H9 (cell line): Measurements from ENCODE around the gene LRRK1. TPM values are rescaled to one million over a fixed set of nuclear protein-coding genes. Genes with fewer than 3 reads are reported as not detected.

ENCODE experiments used
- DNase-seq: peaks from one replicate; pipeline ENCODE4 v3.0.0-alpha.2; 2017
- H2AFZ ChIP-seq: one replicate; pipeline ENCODE4 v1.6.1; 2013; ENCODE audit warnings: mild to moderate bottlenecking, low read length, control low read depth, moderate library complexity
- H2AK5ac ChIP-seq: 2 replicates; pipeline ENCODE4 v1.6.1; 2013; ENCODE audit warnings: low read length, control low read depth, mixed read lengths; ENCODE audit not compliant: insufficient read length
- H2BK120ac ChIP-seq: one replicate; pipeline ENCODE4 v1.6.1; 2013; ENCODE audit warnings: low read depth, mild to moderate bottlenecking, low read length, control low read depth, inconsistent platforms; ENCODE audit not compliant: poor library complexity, severe bottlenecking
- H2BK12ac ChIP-seq: 2 replicates; pipeline ENCODE4 v1.6.1; 2013; ENCODE audit warnings: low read length, control low read depth, mixed read lengths, low read depth; ENCODE audit not compliant: insufficient read length
- H2BK15ac ChIP-seq: 2 replicates; pipeline ENCODE4 v1.6.1; 2013; ENCODE audit warnings: low read depth, low read length, control low read depth
- H2BK20ac ChIP-seq: one replicate; pipeline ENCODE4 v1.6.1; 2013; ENCODE audit warnings: low read depth, mild to moderate bottlenecking, low read length, control low read depth, inconsistent platforms; ENCODE audit not compliant: poor library complexity, severe bottlenecking
- H2BK5ac ChIP-seq: 2 replicates; pipeline ENCODE4 v1.6.1; 2013; ENCODE audit warnings: low read length, control low read depth, mixed read lengths; ENCODE audit not compliant: insufficient read length
- H3K14ac ChIP-seq: 2 replicates; pipeline ENCODE4 v1.6.1; 2013; ENCODE audit warnings: low read length, control low read depth; ENCODE audit not compliant: insufficient read depth
- H3K18ac ChIP-seq: 2 replicates; pipeline ENCODE4 v1.6.1; 2013; ENCODE audit warnings: low read depth, mild to moderate bottlenecking, mixed read lengths, low read length, control low read depth; ENCODE audit not compliant: insufficient read length
- H3K23ac ChIP-seq: 2 replicates; pipeline ENCODE4 v1.6.1; 2013; ENCODE audit warnings: low read length, control low read depth, mixed read lengths, low read depth; ENCODE audit not compliant: insufficient read length
- H3K23me2 ChIP-seq: 2 replicates; pipeline ENCODE4 v1.6.1; 2013; ENCODE audit warnings: low read depth, mild to moderate bottlenecking, mixed read lengths, low read length, control low read depth; ENCODE audit not compliant: insufficient read length, poor library complexity, severe bottlenecking
- H3K27ac ChIP-seq: 2 replicates; pipeline ENCODE4 v1.5.1; 2013; ENCODE audit warnings: low read length, control low read depth, mixed read lengths, low read depth; ENCODE audit not compliant: insufficient read length
- H3K27me3 ChIP-seq: 2 replicates; pipeline ENCODE4 v1.6.1; 2013; ENCODE audit warnings: low read length, control low read depth, inconsistent platforms; ENCODE audit not compliant: insufficient read depth
- H3K4ac ChIP-seq: 2 replicates; pipeline ENCODE4 v1.6.1; 2013; ENCODE audit warnings: low read depth, mild to moderate bottlenecking, control low read depth, inconsistent platforms, low read length, moderate library complexity
- H3K4me1 ChIP-seq: 2 replicates; pipeline ENCODE4 v1.6.1; 2013; ENCODE audit warnings: low read length, control low read depth, inconsistent platforms; ENCODE audit not compliant: insufficient read depth
- H3K4me2 ChIP-seq: 2 replicates; pipeline ENCODE4 v1.6.1; 2013; ENCODE audit warnings: low read length, control low read depth, mixed read lengths; ENCODE audit not compliant: insufficient read length, insufficient read depth
- H3K56ac ChIP-seq: 2 replicates; pipeline ENCODE4 v1.6.1; 2013; ENCODE audit warnings: low read depth, mild to moderate bottlenecking, mixed read lengths, low read length, control low read depth; ENCODE audit not compliant: insufficient read length
- H3K79me1 ChIP-seq: 2 replicates; pipeline ENCODE4 v1.6.1; 2013; ENCODE audit warnings: low read depth, mild to moderate bottlenecking, moderate library complexity, low read length, control low read depth, inconsistent platforms; ENCODE audit not compliant: insufficient read depth, poor library complexity, severe bottlenecking
- H3K79me2 ChIP-seq: 2 replicates; pipeline ENCODE4 v1.6.1; 2013; ENCODE audit warnings: low read length, control low read depth, inconsistent platforms; ENCODE audit not compliant: insufficient read depth
- H3K9ac ChIP-seq: 2 replicates; pipeline ENCODE4 v1.6.1; 2013; ENCODE audit warnings: low read length, control low read depth, mixed read lengths; ENCODE audit not compliant: insufficient read length; ENCODE audit errors: extremely low read depth
- H3K9me3 ChIP-seq: one replicate; pipeline ENCODE4 v1.6.1; 2013; ENCODE audit warnings: low read depth, low read length, inconsistent platforms; ENCODE audit not compliant: control insufficient read depth
- H3T11ph ChIP-seq: one replicate; pipeline ENCODE4 v1.6.1; 2013; ENCODE audit warnings: mild to moderate bottlenecking, low read length, control low read depth, inconsistent platforms
- H4K20me1 ChIP-seq: one replicate; pipeline ENCODE4 v1.6.1; 2013; ENCODE audit not compliant: control insufficient read depth, insufficient read length, insufficient read depth
- H4K5ac ChIP-seq: 2 replicates; pipeline ENCODE4 v1.6.1; 2013; ENCODE audit warnings: low read depth, mild to moderate bottlenecking, mixed read lengths, low read length, control low read depth; ENCODE audit not compliant: insufficient read length
- H4K8ac ChIP-seq: replicated peaks from 2 replicates; pipeline ENCODE4 v1.6.1; 2013; ENCODE audit warnings: low read length, control low read depth, mixed read lengths, low read depth; ENCODE audit not compliant: insufficient read length
- H4K91ac ChIP-seq: 2 replicates; pipeline ENCODE4 v1.6.1; 2013; ENCODE audit warnings: low read depth, mild to moderate bottlenecking, moderate library complexity, mixed read lengths, low read length, control low read depth; ENCODE audit not compliant: insufficient read length
- H3K27ac Mint-ChIP-seq, 3 experiments: 2 replicates in 2 of 3; 3 replicates in 1 of 3; pipeline ENCODE4 v1.8.0; 2020 to 2021; ENCODE audit warnings: mixed read lengths in 3 of 3, mild to moderate bottlenecking in 1 of 3, moderate library complexity in 1 of 3
- H3K27me3 Mint-ChIP-seq: 2 replicates; pipeline ENCODE4 v1.8.0; 2021; ENCODE audit warnings: low read depth, mild to moderate bottlenecking, moderate library complexity, mixed read lengths
- H3K36me3 Mint-ChIP-seq, 3 experiments: 2 replicates in 2 of 3; 3 replicates in 1 of 3; pipeline ENCODE4 v1.8.0; 2020 to 2021; ENCODE audit warnings: low read depth in 3 of 3, mixed read lengths in 3 of 3; ENCODE audit not compliant: insufficient read depth in 1 of 3
- H3K4me1 Mint-ChIP-seq, 2 experiments: 2 replicates each; pipeline ENCODE4 v1.8.0; 2020; ENCODE audit warnings: mixed read lengths in 2 of 2
- H3K4me3 Mint-ChIP-seq, 2 experiments: 2 replicates in 1 of 2; 3 replicates in 1 of 2; pipeline ENCODE4 v1.8.0; 2020 to 2021; ENCODE audit warnings: mild to moderate bottlenecking in 2 of 2, mixed read lengths in 2 of 2, moderate library complexity in 1 of 2
- H3K9me3 Mint-ChIP-seq, 2 experiments: 2 replicates in 1 of 2; 3 replicates in 1 of 2; pipeline ENCODE4 v1.8.0; 2020; ENCODE audit warnings: mild to moderate bottlenecking in 2 of 2, mixed read lengths in 2 of 2, moderate library complexity in 1 of 2
- WGBS: extraction: QIAGEN DNeasy Blood & Tissue Kit; methylation state at CpG from one replicate; pipeline ENCODE4 v1.1.7; 2013; ENCODE audit warnings: missing lambda C conversion rate, low lambda C conversion rate, mixed read lengths; ENCODE audit not compliant: insufficient read length; ENCODE audit errors: extremely low coverage; 5-methylcytosine and 5-hydroxymethylcytosine counted together
- total RNA-seq: library from RNA; stranded (reverse); gene quantifications from 2 replicates; pipeline ENCODE4 v1.2.1, GENCODE V29; 2021
- TF ChIP-seq, protein P1 (sequence below): fragments of 200-600 bp; sonication (generic); conservative IDR thresholded peaks from 3 replicates; pipeline ENCODE4 v1.8.0; 2021; ENCODE audit warnings: antibody characterized with exemption, mild to moderate bottlenecking

LRRK1 gene
- total RNA-seq, 1 experiment from 2014 or later = 4.0 TPM

DNA sequence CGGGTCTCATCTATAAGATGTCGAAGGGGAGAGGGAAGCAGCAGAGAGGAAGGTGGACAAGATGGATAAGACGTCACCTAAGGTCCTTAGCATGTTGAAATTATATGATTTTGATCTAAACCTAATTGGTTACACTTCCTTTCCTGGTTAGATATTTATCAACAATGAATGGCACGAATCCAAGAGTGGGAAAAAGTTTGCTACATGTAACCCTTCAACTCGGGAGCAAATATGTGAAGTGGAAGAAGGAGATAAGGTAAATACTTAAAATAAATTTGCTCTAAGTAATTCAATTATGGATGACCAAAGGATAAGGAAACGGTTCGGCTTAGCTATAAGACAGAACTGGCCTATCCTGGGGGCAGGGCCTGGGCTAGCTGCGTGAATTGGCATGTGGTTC lies 34.0 kb upstream of the LRRK1 start:
- no peak overlapping the region for H3K56ac ChIP-seq
- no peaks in the 10 kb centered on the region for H3K9me3 Mint-ChIP-seq
- H3K27me3 ChIP-seq = peaks cover 16% of the 10 kb centered on the region
- no peak overlapping the region for H3K14ac ChIP-seq
- peaks cover 47% of the 10 kb centered on the region for H3K27me3 Mint-ChIP-seq
- no peak overlapping the region for H3K27ac ChIP-seq
- no peak overlapping the region for H2BK5ac ChIP-seq
- no peak overlapping the region for H3K27ac Mint-ChIP-seq
- no peak overlapping the region for H3T11ph ChIP-seq
- H2BK15ac ChIP-seq = no peak overlapping the region
- H3K4me3 Mint-ChIP-seq = no peak overlapping the region
- H2AFZ ChIP-seq = no peak overlapping the region
- TF ChIP-seq, protein P1, sequence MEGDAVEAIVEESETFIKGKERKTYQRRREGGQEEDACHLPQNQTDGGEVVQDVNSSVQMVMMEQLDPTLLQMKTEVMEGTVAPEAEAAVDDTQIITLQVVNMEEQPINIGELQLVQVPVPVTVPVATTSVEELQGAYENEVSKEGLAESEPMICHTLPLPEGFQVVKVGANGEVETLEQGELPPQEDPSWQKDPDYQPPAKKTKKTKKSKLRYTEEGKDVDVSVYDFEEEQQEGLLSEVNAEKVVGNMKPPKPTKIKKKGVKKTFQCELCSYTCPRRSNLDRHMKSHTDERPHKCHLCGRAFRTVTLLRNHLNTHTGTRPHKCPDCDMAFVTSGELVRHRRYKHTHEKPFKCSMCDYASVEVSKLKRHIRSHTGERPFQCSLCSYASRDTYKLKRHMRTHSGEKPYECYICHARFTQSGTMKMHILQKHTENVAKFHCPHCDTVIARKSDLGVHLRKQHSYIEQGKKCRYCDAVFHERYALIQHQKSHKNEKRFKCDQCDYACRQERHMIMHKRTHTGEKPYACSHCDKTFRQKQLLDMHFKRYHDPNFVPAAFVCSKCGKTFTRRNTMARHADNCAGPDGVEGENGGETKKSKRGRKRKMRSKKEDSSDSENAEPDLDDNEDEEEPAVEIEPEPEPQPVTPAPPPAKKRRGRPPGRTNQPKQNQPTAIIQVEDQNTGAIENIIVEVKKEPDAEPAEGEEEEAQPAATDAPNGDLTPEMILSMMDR = no peak
- H2BK120ac ChIP-seq = no peak overlapping the region
- H3K4me1 Mint-ChIP-seq = peaks cover 17 to 24% of the 10 kb centered on the region in 2 experiments
- H3K79me1 ChIP-seq = no peaks in the 10 kb centered on the region
- no peak overlapping the region for H2BK20ac ChIP-seq
- no peak overlapping the region for H2BK12ac ChIP-seq
- H4K91ac ChIP-seq = no peak overlapping the region
- H2AK5ac ChIP-seq = no peak overlapping the region
- H4K5ac ChIP-seq = no peak overlapping the region
- peaks cover 5% of the 10 kb centered on the region for H3K23me2 ChIP-seq
- peaks cover 0 to 3% (median 0%) of the 10 kb centered on the region in 3 experiments; a peak in 1 of 7 replicates for H3K36me3 Mint-ChIP-seq
- H3K4me2 ChIP-seq = no peak overlapping the region
- no peak overlapping the region for H3K23ac ChIP-seq
- no peak overlapping the region for H4K8ac ChIP-seq
- no peak overlapping the region for H3K4ac ChIP-seq
- DNase-seq = no peak
- no peaks in the 10 kb centered on the region for H3K79me2 ChIP-seq
- H3K18ac ChIP-seq = no peak overlapping the region
- H3K9me3 ChIP-seq = no peaks in the 10 kb centered on the region
- no peak overlapping the region for H3K9ac ChIP-seq
- no peaks in the 10 kb centered on the region for H4K20me1 ChIP-seq
- WGBS = no CpG with 5 or more reads among the region's 8 CpGs
- H3K4me1 ChIP-seq = no peaks in the 10 kb centered on the region
